NCI-H1436 treated with DMSO at 0.1 percent for 48 hours (cell line): ENCODE results near the gene LRRC4C.
"Not testable (repeated sequence)": the region's sequence is repeated elsewhere in the genome, so short reads cannot be mapped to it uniquely, and the experiment has no call there.

Experiments
- DNase-seq: peaks from one replicate; lab custom pipeline; 2025; lab: John Stamatoyannopoulos, UW

LRRC4C gene

GRCh38 chr11:40168414-40168813 lies 1291.0 kb downstream of the LRRC4C start:
- no peak for DNase-seq

- DNase-seq = not testable (repeated sequence)
These were observed 1291.6 kb downstream of the LRRC4C start for GRCh38 chr11:40167805-40168204.

- no peak for DNase-seq
These were observed 1292.6 kb downstream of the LRRC4C start for GRCh38 chr11:40166892-40167291.

DNA sequence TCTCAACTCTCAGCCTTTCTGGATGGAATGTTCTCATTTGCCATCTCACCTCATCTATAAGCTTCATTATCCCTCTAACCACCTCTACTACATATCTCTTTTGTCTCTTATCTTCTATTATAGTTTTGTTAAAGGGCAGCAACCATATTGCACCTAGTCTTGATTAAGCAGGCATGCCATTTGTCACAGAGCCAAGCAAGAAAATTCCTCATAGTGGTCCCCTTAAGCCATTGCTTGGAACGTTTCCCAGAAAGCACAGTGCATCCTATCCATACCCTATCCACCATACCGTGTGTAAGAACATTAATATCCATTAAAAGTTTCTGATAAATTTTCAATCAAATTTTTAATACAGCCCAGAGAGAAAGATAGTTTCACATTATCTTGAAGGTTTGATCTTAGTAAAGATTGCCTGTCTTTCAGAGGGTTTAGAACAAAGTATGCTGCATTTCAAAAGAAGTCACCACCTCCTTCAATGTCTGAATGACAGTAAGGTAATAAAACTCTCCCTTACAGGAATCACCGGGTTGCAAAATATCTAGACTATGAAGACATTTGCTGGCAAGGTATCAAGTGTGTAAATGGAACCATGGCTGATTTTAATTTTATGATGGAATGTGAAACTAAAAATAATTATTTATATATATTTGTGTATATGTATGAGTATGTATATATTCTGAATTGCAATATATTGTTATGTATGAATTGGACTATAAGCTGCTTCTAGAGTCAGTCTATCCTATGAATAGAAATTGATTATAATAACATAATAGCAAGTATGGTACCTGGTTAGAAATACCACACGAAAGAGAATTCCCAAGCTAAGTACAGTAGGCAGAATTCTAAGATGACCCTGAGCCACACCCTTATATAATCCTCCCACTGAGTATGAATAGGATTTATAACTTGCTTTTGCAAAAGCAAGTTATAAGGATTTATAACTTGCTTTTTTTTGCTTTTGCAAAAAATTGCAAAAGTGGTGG lies 1296.3 kb downstream of the LRRC4C start:
- no peak for DNase-seq

GRCh38 chr11:40161854-40162410 lies 1297.5 kb downstream of the LRRC4C start:
- DNase-seq = no peak

DNA sequence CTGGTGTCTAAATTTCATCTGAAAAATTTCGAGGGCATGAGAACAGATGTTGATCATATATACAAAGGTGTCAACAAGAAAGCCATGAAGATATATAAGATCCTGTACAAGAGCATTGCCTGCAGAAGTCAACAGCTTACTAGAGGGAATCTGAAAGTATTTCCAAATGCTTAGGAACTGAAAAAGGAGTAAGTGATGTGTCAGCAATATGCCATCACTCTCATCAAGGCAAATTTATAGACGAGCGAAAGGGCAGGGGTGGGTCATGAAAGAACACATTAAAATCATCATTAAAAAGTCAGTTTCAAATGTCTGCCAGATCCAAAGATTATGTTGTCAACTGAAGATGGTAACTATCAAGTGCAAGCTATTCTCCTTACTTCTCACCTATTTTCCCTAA lies 1299.0 kb downstream of the LRRC4C start:
- DNase-seq = no peak

DNA sequence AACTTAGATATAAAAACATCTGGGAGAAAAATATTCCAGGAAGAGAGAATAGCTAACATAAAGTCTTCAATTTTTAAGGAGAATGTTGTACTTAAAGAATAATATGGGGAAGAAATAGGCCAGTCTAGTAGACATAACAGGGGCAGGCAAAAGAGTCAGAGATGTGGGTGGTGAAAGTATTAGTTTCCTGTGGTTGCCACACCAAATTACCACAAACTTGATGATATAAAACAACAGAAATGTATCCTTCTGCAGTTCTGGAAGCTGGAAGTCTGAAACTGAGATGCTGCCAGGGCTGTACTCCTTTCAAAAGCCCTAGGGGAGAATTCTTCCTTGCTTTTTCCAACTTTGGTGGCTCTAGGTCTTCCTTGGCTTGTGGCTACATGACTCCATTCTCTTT lies 1309.7 kb downstream of the LRRC4C start:
- DNase-seq = no peak

- no peak for DNase-seq
These were observed 1318.9 kb downstream of the LRRC4C start for GRCh38 chr11:40140560-40140959.

DNA sequence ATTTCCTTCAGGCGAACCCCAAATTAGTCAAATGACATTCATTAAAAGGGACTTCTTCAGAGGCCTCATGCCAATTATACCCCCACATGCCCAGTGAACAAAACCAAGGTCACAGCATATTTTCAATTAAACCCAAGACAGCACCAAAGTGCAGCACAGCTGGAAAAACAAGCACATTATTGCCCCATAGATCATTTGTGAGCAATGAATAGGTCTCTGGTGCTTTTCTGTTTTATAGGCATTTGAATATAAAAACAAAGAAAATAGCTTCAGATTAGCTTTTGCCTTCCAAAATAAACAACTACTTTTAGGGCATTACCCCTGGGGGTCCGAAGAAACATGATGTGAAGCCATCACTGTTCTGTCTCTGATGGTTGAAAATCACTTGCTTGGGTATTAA lies 1319.9 kb downstream of the LRRC4C start:
- DNase-seq = no peak

- DNase-seq = no peak
These were observed 1320.4 kb downstream of the LRRC4C start for GRCh38 chr11:40139066-40139465.

DNA sequence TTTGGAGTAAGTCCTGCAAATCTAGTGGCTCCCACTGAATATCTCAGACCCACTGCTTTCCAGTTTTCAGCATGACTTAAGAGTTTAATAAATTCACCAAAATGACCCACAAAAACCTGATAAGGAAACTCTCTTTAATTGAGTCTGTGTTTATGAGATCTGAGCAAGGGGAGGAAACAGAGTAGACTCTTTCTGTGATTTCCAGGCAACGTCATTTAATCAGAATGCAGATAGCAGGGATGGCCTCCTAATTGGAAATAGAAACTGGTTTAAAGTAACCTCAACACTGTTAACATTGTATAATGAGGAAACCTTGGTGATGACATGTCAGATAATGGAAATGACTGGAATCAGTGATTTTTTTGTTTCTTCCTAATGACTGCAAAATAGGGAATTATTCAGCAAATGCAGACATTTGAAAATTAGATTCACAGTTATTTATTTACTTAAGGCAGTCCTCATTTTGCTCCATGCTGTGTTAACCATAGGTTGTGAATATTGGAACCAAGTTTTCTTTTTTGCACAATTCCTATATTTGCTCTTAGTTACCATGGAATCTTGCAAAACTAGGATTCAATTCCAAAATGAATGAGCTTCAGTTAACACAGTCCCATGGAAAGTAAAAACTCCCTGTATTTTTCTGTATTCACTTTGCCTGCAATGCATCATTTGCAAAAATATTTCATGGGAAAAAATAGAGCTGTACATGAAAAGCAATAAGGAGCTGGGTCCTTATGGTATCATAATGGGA lies 1324.5 kb downstream of the LRRC4C start:
- DNase-seq = no peak

DNA sequence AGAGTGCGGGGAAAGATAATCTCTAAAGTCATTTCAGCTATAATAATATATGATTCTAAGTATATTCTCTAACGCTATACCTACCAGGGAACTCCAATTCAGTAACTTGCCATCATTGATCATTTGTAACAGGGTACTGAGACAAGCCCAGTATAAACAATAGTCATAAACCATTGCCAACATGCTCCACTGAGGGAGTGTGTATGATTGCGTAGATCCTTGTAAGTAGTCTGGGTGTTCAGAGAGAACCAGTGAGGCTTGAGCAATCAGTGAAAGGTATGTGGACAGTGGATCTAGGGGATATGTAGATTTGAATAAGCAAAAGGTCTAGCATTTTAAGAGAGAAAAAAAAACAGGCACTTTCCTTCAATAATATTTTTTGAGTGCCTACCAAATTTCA lies 1326.0 kb downstream of the LRRC4C start:
- no peak for DNase-seq

DNA sequence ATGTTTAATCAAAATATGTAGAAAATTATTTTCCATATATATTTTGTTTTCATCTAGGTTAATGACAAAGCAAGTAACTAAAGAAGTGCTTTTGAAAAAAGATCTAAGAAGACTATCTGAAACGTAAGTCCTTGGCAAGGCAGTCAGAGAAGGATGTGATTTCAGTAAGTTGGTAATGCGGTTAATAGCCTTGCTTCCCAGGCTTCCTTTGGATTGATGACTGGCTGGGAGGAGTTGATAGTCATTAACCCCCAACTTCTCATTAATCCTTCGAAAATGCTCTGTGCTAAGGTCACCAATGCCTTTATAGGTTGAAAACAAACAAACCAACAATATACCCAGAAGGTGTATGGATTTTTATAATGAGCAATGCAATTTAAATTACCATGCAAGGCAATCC lies 1326.5 kb downstream of the LRRC4C start:
- DNase-seq = no peak

- no peak for DNase-seq
These were observed 1329.0 kb downstream of the LRRC4C start for GRCh38 chr11:40130427-40130826.

GRCh38 chr11:40129266-40129665 lies 1330.2 kb downstream of the LRRC4C start:
- no peak for DNase-seq

DNA sequence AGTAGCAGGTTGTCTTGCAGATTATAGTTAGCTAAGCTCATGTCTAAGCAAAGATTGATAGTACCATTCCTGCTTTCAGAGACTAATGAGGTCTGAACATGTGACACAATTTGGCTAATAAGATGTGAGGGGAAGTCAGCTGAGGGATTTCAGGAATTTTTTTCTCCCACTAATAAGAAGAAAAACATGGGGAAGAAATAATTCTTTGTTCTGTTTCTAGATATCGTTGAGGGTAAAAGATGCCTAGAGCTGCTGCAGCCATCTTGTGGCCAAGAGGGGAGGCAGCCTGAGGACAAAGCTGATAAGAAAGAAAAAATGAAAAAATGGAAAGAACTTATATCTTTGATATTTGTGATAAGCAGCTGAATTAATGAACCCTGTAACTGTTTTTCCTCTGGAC lies 1334.4 kb downstream of the LRRC4C start:
- no peak for DNase-seq

DNA sequence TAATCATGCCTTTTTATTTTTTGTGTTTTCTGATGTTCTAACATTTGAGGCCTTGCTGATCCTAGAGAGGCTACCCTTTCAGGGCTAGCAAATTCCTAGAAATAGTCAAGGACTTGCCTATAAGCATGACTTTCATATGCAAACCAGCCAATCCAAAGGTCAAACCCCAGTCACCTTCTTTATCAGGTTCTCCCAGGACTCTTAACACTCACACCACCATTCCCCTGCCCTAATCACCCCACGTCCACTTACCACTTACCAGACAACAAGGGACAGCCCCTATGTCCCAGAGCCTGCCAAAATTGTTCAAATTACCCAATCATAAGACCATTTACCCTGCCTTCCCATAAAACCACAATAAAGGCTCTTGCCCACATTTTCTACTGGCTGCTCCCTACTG lies 1339.8 kb downstream of the LRRC4C start:
- DNase-seq = no peak

DNA sequence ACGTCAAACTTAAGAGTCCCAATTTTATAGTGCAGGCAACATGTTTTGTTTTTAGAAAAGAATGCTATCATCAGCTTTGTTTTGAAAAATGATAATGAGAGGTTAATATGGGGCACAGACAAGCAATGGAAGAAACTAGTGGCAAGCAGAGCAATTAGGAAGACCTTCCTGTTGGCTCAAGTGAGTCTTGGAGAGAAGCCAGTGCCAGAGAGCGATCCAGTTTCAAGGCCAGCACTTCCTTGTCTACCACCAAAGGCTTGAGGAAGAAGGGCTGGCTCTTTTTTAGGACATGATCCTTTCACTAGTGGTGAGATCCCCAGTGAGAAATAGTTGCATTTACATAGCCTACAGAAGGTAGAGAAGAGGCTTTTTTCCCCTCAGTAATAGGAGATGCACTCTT lies 1340.7 kb downstream of the LRRC4C start:
- no peak for DNase-seq

- DNase-seq = no peak
These were observed 1341.4 kb downstream of the LRRC4C start for GRCh38 chr11:40118026-40118425.

GRCh38 chr11:40104941-40105550 lies 1354.4 kb downstream of the LRRC4C start:
- DNase-seq = no peak

DNA sequence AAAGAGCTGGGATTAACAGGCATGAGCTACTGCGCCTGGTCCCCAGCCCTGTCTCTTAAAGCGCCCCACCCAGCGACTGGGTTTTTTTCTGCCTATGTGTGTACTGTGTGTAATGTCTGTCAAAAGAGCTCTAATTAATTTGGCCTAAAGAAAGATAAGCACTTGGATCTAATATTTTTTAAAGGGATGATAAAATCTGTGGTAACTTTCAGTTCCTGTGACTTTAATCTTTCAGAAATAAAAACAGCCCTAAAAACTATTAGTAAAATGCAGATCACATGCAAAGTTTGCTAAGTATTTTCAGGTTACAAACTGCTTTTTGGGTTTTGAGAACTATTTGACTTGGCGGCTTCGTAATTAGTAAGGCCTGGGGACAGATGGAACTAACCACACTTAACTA lies 1358.7 kb downstream of the LRRC4C start:
- no peak for DNase-seq

GRCh38 chr11:40100162-40100553 lies 1359.3 kb downstream of the LRRC4C start:
- DNase-seq = no peak
